OCI-M1 (cell line): ENCODE measurements around the gene ELP1.

ENCODE experiments used
- DNase-seq: peaks from one replicate; lab custom pipeline; 2025; lab: John Stamatoyannopoulos, UW

Gene ELP1

GRCh38 chr9:108882052-108882888 lies 51.7 kb downstream of the ELP1 start:
- no peak for DNase-seq

DNA sequence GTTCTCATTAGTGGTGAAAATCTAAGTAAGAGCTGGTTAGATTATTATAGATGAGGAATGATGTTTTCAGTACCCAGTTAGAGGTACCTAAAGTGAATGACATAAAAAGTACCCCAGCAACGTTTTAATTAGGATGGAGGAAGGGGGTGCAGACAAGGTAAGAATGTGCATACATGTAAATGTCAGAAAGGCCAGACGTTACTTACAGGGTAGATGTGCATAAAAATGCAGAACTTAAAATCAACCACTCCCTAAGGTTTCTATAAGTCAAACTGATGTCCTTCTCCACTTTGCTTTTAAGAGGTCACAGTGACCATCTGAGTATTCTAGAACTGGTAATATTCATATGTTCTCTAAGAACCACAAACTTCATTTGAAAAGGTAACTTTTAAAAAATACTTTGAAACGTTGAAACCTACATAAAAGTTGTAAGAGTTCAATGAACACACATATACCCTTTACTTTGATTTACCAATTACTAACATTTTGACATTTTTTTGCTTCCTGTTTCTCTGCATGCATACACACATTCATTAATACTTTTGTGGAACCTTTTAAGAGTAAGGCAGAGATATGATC lies 53.1 kb downstream of the ELP1 start:
- DNase-seq = no peak

- no peak for DNase-seq
These were observed 56.4 kb downstream of the ELP1 start for GRCh38 chr9:108877524-108877923.

- DNase-seq = no peak
These were observed 57.5 kb downstream of the ELP1 start for GRCh38 chr9:108876425-108876824.

GRCh38 chr9:108874058-108874788 lies 59.7 kb downstream of the ELP1 start:
- no peak for DNase-seq

GRCh38 chr9:108869092-108869725 lies 64.7 kb downstream of the ELP1 start:
- DNase-seq = no peak

GRCh38 chr9:108867829-108868228 lies 66.1 kb downstream of the ELP1 start:
- DNase-seq = no peak

GRCh38 chr9:108867116-108867515 lies 66.8 kb downstream of the ELP1 start:
- DNase-seq = no peak

- DNase-seq = no peak
These were observed 67.9 kb downstream of the ELP1 start for GRCh38 chr9:108866001-108866420.

DNA sequence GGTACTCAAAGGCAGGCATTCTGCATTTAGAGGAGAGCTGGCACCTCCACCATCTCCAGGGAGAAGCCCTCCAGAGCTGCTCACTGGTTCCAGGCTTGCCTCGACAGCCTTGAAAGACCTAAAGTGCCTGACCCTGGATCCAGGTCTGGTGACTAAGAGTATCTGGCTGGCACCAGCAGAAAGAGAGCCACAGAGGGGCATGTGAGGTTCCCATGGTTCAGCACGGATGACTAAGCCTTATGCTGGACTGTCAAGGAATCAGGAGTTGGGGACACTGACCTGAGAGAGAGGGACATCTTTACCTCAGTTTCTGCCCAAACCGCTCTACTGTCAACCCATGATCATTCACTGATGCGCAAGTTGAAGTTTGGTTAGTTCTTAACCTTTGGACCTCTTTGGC lies 68.9 kb downstream of the ELP1 start:
- no peak for DNase-seq

- DNase-seq = no peak
These were observed 69.5 kb downstream of the ELP1 start for GRCh38 chr9:108864446-108864845.

- DNase-seq = no peak
These were observed 70.0 kb downstream of the ELP1 start for GRCh38 chr9:108863891-108864290.

- no peak for DNase-seq
These were observed 71.9 kb downstream of the ELP1 start, which contains the start of gene ACTL7A for GRCh38 chr9:108861997-108862396. Gene ACTL7A, plus strand, starts transcription at chr9:108862266. Its CDS starts 57 bp downstream, at chr9:108862323.

DNA sequence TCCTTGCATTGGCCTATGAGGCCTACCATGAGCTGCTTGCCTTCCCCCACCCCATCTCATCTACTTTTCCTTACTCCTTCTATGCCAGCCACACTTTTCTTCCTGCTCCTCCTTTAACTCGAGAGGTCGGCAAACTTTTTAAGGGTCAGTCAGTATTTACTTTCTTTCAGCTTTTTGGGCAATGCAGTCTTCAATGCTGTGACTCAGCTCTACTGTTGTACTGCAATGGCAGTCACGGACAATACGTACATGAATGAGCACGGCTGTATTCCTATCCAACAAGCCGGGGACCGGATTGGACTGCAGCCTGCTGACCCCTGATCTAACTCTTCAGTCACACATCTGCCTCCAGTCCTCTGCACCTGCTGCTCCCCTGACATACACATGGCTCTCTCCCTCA lies 72.5 kb downstream of the ELP1 start:
- DNase-seq = no peak

GRCh38 chr9:108860764-108861163 lies 73.2 kb downstream of the ELP1 start:
- DNase-seq = no peak

DNA sequence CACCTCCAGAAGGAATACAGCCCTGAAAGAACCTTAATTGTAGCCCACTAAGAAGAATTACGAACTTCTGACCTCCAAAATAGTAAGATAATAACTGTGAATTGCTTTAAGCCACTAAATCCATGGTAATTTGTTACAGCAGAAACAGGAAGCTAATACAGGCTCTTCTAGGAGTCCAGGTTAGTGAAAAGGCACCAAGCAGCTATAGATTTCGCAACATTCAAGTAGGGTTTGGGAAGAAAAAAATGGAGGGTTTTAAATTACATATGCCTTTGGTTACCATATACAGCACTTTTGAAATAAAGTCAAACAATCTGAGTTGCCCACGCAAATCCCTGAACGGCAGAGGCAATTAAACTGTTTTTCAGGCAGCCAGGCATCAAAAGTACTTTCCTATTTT lies 73.6 kb downstream of the ELP1 start:
- peak; percentile 13 for DNase-seq

DNA sequence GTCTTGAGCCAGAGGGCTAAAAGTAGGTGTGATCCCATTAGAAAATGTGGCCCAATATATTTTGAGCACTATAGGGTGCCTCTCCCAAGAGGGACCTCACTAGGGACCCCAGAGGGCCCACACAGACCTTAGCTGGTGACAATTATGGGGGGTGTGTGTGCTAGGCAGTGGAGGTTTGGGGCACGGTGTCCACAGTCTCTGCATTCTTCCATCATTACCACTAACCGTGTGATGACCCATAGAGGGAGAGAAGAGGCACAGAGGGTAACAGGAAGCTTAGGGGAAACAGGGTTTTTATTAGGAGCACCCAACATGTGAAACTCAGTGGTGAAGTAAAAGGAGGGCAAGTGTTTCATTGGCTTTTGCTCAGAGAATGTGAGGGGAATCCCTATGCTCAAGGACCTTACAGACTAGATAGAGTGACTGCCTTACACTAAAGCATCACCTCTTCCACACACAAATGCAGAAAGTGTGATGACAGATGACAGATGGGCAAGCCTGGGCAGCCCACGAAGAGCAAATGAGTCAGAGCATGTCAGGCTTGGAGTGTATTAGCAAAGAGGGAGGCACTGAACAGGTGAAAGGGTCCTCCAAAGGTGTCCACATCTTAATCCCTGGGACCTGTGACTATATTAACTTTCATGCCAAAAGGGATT lies 74.3 kb downstream of the ELP1 start:
- DNase-seq = no peak

DNA sequence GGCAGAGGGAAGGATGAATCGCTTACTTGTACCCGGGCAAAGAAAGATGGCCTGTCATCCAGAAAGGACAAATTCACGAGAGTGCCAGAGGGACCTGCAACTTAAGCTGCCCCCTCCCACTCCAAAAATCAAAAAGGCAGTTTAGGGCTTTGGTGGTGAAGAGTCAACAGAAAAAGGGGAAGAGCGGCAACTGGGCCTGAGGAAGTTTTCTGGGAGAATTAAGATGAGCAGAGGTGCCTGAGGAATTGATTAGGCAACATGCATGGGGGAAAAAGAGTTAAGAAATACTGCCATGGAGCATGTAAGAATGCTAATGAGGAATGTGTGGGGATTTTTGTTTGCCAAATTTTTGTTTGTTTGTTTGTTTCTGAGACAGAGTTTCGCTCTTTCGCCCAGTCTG lies 76.4 kb downstream of the ELP1 start:
- DNase-seq = no peak

DNA sequence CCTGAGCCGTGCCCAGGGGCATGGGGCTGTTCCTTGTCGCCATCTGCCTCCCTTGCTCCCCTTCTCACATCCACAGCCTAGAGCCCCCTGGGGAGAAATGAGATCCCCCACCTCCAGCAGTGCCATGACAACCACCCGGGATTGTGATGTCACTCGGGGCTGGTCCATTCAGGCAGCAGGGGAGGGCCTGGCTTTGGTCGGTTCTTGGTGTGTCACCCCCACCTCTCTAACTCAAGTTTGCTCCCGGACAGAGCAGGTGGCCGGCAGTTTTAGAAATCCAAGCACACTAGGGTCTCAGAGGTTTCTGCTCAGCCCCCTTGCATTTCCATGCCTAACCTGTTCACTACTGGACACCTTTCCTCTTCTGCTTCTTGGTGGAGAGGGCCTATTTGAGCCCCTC lies 78.0 kb downstream of the ELP1 start, which contains the start of gene ACTL7B:
ACTL7B (minus strand) TSS at position 99 of the 400 bp plus-strand sequence; CDS start at position 43, 56 bp downstream.
- DNase-seq = no peak

DNA sequence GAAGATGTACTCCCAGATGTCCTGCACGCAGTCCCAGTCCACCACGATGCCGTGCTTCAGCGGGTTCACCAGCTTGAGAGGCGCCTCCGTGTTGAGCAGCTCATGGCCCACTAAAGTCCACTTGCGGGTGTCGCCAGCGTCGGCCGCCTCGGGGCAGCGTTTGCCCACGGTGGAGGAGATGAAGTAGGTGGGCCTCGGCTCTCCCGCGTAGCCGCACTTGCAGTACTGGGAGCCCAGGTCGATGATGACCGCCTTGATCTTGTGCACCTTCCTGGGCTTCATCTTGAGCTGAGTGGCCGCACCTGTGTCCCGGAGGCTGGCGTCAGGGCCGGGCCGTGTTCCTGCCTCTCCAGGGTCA lies 78.4 kb downstream of the ELP1 start:
- DNase-seq = no peak

DNA sequence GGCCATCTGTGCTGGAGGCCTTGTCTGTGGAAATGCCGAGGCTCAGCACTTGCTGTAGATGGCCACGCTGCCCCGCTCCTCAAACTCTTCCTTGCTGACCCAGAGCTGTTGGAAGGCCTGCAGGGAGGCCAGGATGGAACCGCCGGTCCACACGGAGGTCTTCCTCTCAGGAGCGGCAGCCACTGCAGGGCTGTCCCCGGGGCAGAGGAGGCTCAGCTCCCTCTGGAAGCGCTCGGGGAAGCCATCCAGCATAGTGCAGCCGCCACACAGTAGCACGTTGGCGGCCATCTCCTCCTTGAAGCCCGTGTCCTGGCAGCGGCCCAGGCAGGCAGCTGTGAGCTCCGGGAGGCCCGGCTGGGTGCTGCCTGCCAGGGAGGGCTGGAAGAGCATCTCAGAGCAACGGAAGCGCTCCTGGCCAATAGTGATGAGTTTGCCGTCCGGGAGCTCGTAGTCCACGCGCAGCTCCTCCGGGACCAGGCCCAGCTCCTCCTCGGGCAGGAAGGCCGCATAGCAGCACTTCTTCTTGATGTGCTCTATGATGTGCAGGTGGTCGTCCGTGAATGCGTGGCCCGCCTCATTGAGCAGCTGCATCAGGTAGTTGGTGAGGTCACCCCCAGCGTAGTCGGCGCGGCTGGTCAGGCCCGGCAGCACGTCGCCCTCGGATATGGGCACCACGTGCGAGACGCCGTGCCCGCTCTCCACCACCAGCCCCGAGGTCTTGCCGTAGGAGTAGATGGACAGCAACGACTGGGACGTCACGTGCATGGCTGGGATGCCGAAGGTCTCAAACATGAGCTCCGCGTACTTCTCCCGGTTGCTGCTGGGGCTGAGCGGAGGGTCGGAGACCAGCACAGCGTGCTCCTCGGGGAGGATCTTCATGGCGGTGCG lies 79.0 kb downstream of the ELP1 start:
- DNase-seq = no peak
